ENCODE measurements around the gene BRME1. TPM values are rescaled to one million over a fixed set of nuclear protein-coding genes. Genes with fewer than 3 reads are reported as not detected.
"Not testable (repeated sequence)": the region's sequence is repeated elsewhere in the genome, so short reads cannot be mapped to it uniquely, and the experiment has no call there.

BRME1 gene
- total RNA-seq, 2 donors from 2014 or later = 13.2 to 15.7 TPM

DNA sequence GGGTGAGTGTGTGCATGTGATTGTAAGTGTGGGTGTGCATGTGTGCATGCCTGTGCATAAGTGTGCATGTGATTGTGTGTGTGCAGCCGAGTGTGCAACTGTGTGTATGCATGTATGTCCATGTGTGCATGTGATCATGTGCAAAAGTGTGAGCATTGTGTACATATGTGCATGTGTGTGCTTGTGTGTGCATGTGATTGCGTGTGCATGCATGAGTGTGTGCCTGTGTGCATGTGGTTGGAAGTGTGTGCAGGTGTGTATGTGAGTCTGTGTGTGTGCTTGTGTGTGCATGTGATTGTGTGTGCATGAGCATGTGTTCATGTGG lies 28.8 kb upstream of the BRME1 start:
- H3K4me1 Mint-ChIP-seq (ENCODE audit: low read depth) = peaks cover 7% of the 10 kb centered on the region

DNA sequence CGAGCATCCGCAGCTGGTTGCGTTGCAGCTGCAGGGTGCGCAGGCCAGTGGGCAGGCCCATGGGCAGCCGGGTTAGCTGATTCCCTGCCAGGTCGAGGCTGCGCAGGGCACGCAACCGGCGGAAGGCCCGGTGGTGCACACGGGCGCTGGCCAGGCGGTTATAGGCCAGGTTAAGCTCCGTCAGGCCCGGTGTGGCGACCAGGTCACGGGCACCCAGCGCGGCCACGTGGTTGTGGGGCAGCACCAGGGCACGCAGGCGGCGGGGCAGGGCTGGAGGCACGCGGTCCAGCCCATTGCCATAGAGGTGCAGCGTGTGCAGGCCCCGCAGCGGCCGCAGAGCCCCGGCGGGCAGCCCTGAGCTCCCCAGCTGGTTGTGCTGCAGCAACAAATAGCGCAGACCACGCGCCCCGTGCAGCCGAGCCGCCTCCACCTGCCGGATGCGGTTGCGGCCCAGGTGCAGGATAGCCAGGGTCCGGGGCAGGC lies 27.0 kb upstream of the BRME1 start:
- peaks cover 0 to 2% of the 10 kb centered on the region in 2 donors for H3K36me3 Mint-ChIP-seq (ENCODE audit: insufficient read depth in 2 of 2)

More for the DNA sequence above, 28.8 kb upstream of the BRME1 start:
- peaks cover 7% of the 10 kb centered on the region for H3K27me3 Mint-ChIP-seq (ENCODE audit: low read depth)
- no peak overlapping the region for H3K4me3 Mint-ChIP-seq
- no peaks in the 10 kb centered on the region for H3K9me3 Mint-ChIP-seq
- H3K36me3 Mint-ChIP-seq (ENCODE audit: insufficient read depth in 2 of 2) = no peaks in the 10 kb centered on the region
- no peak overlapping the region for H3K27ac Mint-ChIP-seq
- ATAC-seq (replicated peaks in 1 of 2) = no peak
- no peak for DNase-seq

DNA sequence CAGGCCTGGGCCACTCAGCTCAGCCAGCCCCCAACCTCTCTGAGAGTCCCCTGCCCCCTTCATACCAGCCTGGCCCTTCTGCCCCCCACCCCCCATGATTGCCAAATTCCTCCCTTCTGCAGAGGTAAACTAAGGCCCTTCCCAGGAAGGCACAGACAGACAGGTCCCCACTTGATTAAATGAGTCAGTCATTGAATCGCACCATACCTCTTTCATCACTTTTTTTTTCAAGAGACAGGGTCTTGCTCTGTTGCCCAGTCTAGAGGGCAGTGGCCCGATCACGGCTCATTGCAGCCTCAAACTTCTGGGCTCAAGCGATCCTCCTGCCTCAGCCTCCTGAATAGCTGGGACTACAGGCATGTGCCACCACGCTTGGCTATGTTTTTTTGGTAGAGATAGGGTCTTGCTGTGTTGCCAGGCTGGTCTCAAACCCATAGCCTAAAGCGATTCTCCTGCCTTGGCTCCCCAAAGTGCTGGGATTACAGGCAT lies 26.3 kb upstream of the BRME1 start:
- no peaks in the 10 kb centered on the region for H3K9me3 Mint-ChIP-seq
- peaks cover 1% of the 10 kb centered on the region for H3K27me3 Mint-ChIP-seq (ENCODE audit: low read depth)
- DNase-seq (no peak), ATAC-seq (replicated peaks in 1 of 2) (no peak)
- no peak overlapping the region for H3K27ac Mint-ChIP-seq
- H3K4me3 Mint-ChIP-seq = no peak overlapping the region
- H3K36me3 Mint-ChIP-seq (ENCODE audit: insufficient read depth in 2 of 2) = peaks cover 0 to 2% of the 10 kb centered on the region in 2 donors
- H3K4me1 Mint-ChIP-seq (ENCODE audit: low read depth) = peaks cover 7% of the 10 kb centered on the region

More for the DNA sequence above, 27.0 kb upstream of the BRME1 start:
- H3K9me3 Mint-ChIP-seq = no peaks in the 10 kb centered on the region
- H3K4me1 Mint-ChIP-seq (ENCODE audit: low read depth) = peaks cover 7% of the 10 kb centered on the region
- ATAC-seq (replicated peaks in 1 of 2) = no peak
- H3K4me3 Mint-ChIP-seq = no peak overlapping the region
- no peak for DNase-seq
- peaks cover 7% of the 10 kb centered on the region for H3K27me3 Mint-ChIP-seq (ENCODE audit: low read depth)
- H3K27ac Mint-ChIP-seq = no peak overlapping the region

DNA sequence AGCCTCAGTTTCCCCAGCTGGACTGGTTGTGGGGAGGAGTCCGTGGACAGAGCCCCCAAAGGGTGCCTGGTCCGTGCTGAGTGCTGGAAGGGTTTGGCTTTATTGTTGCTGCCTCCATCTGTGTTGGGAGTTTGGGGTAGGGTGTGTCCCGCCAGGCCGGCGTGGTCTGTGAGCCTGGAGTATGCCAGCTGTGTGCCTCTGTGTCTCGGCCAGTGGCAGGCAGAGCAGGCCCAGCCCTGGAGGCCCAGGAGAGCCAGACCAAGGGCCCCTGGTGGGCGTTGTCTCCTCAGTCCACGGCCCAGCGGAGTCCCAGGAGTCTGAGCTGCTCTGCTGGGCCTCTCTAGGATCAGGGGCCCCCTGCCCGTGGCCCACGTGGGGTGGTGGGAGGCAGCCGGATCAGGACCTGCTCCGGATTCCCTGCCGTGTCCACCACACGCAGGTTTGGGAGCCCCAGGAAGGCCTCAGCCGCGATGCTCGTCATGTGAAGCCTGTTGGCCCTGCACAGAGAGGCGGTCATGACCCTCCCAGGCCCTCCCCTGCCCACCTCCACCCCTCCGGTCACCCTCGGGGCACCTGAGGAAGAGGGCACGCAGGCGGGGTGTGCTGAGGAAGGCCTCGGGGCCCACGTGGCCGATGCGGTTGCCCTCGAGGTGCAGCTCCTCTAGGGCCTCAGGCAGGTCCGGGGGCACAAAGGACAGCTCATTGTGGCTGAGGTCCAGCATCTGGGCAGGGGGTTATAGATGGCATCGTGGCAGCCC lies 25.7 kb upstream of the BRME1 start:
- ATAC-seq (replicated peaks in 1 of 2) (no peak), DNase-seq (no peak)
- H3K27ac Mint-ChIP-seq = no peak overlapping the region
- H3K27me3 Mint-ChIP-seq (ENCODE audit: low read depth) = no peaks in the 10 kb centered on the region
- H3K9me3 Mint-ChIP-seq = no peaks in the 10 kb centered on the region
- peaks cover 0 to 2% of the 10 kb centered on the region in 2 donors for H3K36me3 Mint-ChIP-seq (ENCODE audit: insufficient read depth in 2 of 2)
- H3K4me1 Mint-ChIP-seq (ENCODE audit: low read depth) = peaks cover 7% of the 10 kb centered on the region
- no peak overlapping the region for H3K4me3 Mint-ChIP-seq

DNA sequence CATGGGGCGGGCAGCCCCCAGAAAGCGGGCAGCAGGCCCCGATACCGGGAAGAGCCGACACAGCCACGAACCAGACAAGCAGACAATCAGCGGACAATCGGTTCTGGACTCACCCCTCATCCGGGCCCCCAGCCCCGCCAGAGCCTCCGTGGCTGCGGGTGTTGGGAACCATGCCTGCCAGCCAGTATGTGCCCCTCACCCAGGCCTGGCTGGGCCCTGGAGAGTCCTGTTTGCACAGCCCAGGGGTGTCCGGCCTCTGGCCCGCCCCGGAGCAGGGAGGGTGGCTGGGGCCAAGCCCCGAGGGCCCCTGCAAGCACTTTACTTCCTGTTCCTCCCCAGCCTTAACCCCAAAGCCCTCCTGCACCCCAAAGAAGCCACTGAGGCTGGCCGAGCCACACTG lies 24.5 kb upstream of the BRME1 start:
- no peak for DNase-seq
- Mint-ChIP-seq H3K4me1 (ENCODE audit: low read depth) (peaks cover 7% of the 10 kb centered on the region), H3K4me3 (no peak overlapping the region), H3K27me3 (ENCODE audit: low read depth) (no peaks in the 10 kb centered on the region), H3K9me3 (no peaks in the 10 kb centered on the region), H3K36me3 (ENCODE audit: insufficient read depth in 2 of 2) (peaks cover 2% of the 10 kb centered on the region in 2 donors), H3K27ac (no peak overlapping the region)
- no peak for ATAC-seq (replicated peaks in 1 of 2)

DNA sequence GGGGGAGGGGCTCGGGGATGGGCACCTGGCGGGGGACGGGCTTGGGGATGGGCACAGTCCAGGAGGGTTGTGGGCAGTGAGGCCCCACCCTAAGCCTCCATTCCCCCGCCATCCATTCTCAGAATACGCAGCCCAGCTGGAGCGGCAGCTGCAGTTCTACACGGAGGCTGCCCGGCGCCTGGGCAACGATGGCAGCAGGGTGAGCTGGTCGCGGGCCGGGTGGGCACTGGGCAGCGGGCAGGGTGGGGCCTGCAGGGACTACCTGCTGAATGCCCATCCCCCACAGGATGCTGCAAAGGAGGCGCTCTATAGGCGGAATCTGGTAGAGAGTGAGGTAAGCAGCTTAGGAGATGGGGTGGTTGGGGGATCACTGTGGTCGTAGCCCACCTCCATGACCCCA lies 24.0 kb upstream of the BRME1 start:
- H3K36me3 Mint-ChIP-seq (ENCODE audit: insufficient read depth in 2 of 2) = peaks cover 2 to 3% of the 10 kb centered on the region in 2 donors
- DNase-seq (no peak), ATAC-seq (replicated peaks in 1 of 2) (no peak)
- H3K4me1 Mint-ChIP-seq (ENCODE audit: low read depth) = peaks cover 7% of the 10 kb centered on the region
- no peaks in the 10 kb centered on the region for H3K9me3 Mint-ChIP-seq
- H3K27me3 Mint-ChIP-seq (ENCODE audit: low read depth) = no peaks in the 10 kb centered on the region
- H3K27ac Mint-ChIP-seq = no peak overlapping the region
- no peak overlapping the region for H3K4me3 Mint-ChIP-seq

DNA sequence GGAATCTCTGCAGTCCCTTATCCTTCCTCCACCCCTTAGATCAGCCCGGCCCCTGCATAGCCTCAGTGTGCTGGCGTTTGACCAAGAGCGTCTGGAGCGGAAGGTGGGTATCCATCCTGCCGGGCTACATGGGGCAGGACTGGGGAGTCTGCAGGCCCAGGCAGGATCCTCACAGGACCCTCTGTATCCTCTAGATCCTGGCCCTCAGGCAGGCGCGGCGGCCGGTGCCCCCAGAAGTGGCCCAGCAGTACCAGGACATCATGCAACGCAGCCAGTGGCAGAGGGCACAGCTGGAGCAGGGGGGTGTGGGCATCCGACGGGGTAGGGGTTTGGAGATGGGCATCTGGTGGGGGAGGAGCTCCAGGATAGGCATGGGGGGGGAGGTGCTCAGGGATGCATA lies 23.4 kb upstream of the BRME1 start:
- no peak for DNase-seq
- Mint-ChIP-seq H3K9me3 (no peaks in the 10 kb centered on the region), H3K4me3 (no peak overlapping the region), H3K27me3 (ENCODE audit: low read depth) (no peaks in the 10 kb centered on the region), H3K36me3 (ENCODE audit: insufficient read depth in 2 of 2) (peaks cover 2 to 5% of the 10 kb centered on the region in 2 donors), H3K27ac (no peak overlapping the region), H3K4me1 (ENCODE audit: low read depth) (peaks cover 1% of the 10 kb centered on the region)
- no peak for ATAC-seq (replicated peaks in 1 of 2)

DNA sequence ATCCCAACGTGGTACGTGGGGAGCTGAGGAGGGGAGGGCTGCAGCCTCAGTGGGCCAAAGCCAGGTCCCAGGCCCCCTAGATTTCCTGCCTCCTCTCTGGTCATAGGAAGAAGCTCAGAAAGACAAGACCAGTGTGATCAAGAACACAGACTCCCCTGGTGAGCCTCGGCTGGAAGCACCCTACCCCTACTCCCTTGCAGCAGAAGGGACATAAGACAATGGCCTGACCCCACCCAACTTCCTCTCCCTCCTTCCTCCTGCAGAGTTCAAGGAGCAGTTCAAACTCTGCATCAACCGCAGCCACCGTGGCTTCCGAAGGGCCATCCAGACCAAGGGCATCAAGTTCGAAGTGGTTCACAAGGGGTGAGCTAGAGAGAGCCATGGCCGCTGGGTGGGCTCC lies 20.8 kb upstream of the BRME1 start:
- no peak overlapping the region for H3K4me3 Mint-ChIP-seq
- H3K27ac Mint-ChIP-seq = no peak overlapping the region
- peaks cover 9 to 19% of the 10 kb centered on the region in 2 donors for H3K36me3 Mint-ChIP-seq (ENCODE audit: insufficient read depth in 2 of 2)
- H3K27me3 Mint-ChIP-seq (ENCODE audit: low read depth) = no peaks in the 10 kb centered on the region
- H3K9me3 Mint-ChIP-seq = no peaks in the 10 kb centered on the region
- DNase-seq (no peak), ATAC-seq (replicated peaks in 1 of 2) (no peak)
- H3K4me1 Mint-ChIP-seq (ENCODE audit: low read depth) = no peaks in the 10 kb centered on the region

DNA sequence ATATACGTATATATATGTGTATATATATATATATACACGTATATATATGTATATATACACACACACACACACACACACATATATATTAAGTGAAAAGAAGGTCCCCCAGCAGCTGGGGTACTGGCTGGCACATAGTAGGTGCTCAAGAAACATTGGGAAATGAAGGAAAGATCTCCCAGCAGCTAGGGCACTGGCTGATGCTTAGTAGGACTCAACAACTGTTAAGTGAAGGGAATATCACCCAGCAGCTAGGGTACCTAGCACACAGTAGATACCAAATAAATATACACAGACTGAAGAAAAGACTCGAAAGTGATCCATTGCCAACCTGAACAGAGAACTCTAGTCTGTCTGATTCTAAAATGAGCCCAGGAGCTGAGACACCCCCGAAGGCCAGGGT lies 20.1 kb upstream of the BRME1 start:
- H3K27ac Mint-ChIP-seq = no peak overlapping the region
- no peak for ATAC-seq (replicated peaks in 1 of 2)
- peaks cover 0 to 2% of the 10 kb centered on the region in 2 donors for H3K9me3 Mint-ChIP-seq

DNA sequence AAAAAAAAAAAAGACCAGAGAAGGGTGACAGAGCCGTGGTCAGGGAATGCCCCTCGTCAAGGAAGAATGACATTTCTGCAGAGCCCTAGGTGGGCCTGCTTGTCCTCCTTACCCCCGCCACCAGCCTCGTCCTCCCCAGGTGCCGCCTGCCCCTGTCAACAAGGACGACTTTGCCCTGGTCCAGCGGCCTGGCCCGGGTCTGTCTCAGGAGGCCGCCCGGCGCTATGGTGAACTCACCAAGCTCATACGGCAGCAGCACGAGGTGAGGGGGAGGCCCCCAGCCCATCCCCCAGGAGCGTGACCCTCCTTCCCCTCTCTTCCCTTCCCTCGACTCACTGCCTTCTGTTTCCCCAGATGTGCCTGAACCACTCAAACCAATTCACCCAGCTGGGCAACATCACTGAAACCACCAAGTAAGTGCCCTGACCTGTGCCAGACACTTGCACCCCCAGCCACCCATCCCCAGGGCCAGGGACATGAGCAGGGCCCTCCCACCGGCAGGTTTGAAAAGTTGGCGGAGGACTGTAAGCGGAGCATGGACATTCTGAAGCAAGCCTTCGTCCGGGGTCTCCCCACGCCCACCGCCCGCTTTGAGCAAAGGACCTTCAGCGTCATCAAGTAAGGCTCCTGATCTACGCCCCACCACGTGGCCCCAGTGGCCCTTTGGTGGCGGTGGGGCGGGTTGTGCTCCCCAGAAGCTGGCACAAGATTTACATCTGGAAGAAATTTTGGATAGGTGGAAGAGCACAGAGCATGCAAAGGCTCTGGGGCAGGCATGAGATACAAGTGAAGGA lies 17.5 kb upstream of the BRME1 start:
- Mint-ChIP-seq H3K36me3 (ENCODE audit: insufficient read depth in 2 of 2) (peaks cover 12 to 31% of the 10 kb centered on the region in 2 donors), H3K4me1 (ENCODE audit: low read depth) (peaks cover 4% of the 10 kb centered on the region), H3K27me3 (ENCODE audit: low read depth) (no peaks in the 10 kb centered on the region), H3K27ac (no peak overlapping the region), H3K4me3 (no peak overlapping the region), H3K9me3 (peaks cover 0 to 3% of the 10 kb centered on the region in 2 donors)
- ATAC-seq (replicated peaks in 1 of 2) = no peak
- no peak for DNase-seq

More for the DNA sequence above, 20.1 kb upstream of the BRME1 start:
- Mint-ChIP-seq H3K4me1 (ENCODE audit: low read depth) (peaks cover 3% of the 10 kb centered on the region), H3K36me3 (ENCODE audit: insufficient read depth in 2 of 2) (peaks cover 11 to 24% of the 10 kb centered on the region in 2 donors), H3K4me3 (no peak overlapping the region), H3K27me3 (ENCODE audit: low read depth) (no peaks in the 10 kb centered on the region)
- no peak for DNase-seq

DNA sequence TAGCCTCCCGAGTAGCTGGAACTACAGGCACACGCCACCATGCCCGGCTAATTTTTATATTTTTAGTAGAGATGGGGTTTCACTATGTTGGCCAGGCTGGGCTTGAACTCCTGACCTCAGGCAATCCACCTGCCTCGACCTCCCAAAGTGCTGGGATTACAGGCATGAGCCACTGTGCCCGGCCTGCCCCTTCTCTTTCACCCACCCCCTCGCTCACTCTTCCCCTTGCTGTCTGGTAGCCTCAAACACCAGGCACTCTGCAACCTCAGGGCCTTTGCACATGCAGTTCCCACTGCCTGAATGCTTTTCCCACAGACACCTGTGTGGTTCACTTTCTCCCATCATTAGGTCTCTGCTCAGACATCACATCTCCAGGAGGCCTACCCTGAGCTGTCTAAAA lies 16.2 kb upstream of the BRME1 start:
- H3K4me3 Mint-ChIP-seq; H3K9me3 Mint-ChIP-seq; DNase-seq; H3K27me3 Mint-ChIP-seq (ENCODE audit: low read depth); H3K27ac Mint-ChIP-seq; ATAC-seq (replicated peaks in 1 of 2); H3K4me1 Mint-ChIP-seq (ENCODE audit: low read depth): not testable (repeated sequence)
- H3K36me3 Mint-ChIP-seq (ENCODE audit: insufficient read depth in 2 of 2) = peaks cover 12 to 31% of the 10 kb centered on the region in 2 donors

DNA sequence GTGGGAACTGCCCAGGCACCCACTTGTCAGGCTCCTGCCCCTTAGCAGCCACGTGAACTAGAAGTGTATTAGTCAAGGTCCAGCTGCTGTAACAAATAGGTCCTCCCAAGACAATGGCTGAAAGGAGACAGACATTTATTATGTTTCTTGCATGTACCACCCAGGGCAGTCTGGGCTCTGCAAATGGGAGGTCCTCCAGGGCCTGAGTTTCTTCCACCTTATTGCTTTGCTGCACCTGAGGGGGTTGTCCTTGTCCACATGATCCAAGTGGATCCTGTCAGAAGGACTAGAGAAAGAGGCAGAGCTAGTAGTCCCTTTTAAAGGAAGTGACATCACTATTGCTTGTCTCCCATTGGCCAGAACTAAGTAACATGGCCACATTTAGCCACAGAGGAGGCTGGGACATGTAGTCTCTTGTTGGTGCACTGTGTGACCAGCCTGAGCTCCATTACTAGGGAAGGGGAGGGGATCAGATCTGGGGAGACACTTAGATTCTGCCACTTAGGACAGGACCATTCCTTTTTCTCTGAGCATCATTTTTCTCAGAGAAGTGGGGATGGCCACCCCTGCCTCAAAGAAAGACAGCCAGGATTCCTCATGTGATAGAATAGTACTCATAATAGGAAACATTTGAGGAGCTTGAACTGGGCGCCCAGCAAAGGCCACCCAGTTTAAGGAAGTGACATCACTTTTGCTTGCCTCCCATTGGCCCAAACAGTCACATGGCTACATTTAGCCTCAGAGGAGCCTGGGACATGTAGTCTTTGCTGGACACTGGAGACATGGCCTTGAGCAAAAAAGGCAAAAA lies 15.2 kb upstream of the BRME1 start:
- H3K4me1 Mint-ChIP-seq (ENCODE audit: low read depth) = peaks cover 4% of the 10 kb centered on the region
- peak; percentile 38 to 49 for DNase-seq
- no peaks in the 10 kb centered on the region for H3K27me3 Mint-ChIP-seq (ENCODE audit: low read depth)
- no peak overlapping the region for H3K4me3 Mint-ChIP-seq
- peaks cover 12 to 31% of the 10 kb centered on the region in 2 donors for H3K36me3 Mint-ChIP-seq (ENCODE audit: insufficient read depth in 2 of 2)
- peaks cover 0 to 3% of the 10 kb centered on the region in 2 donors for H3K9me3 Mint-ChIP-seq
- peak; percentile 90 to 91 for ATAC-seq (replicated peaks in 1 of 2)
- no peak overlapping the region for H3K27ac Mint-ChIP-seq

DNA sequence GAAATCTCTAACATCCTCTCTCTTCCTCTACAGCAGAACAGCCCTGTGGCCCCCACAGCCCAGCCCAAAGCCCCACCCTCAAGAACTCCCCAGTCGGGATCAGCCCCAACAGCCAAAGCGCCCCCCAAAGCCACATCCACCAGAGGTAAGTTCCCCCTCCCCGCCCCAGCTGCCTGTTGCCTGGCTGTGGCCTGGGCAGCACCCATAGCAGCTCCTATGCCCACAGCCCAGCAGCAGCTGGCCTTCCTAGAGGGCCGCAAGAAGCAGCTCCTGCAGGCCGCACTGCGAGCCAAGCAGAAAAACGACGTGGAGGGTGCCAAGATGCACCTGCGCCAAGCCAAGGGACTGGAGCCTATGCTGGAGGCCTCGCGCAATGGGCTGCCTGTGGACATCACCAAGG lies 14.6 kb upstream of the BRME1 start:
- H3K4me1 Mint-ChIP-seq (ENCODE audit: low read depth) = peaks cover 4% of the 10 kb centered on the region
- H3K9me3 Mint-ChIP-seq = peaks cover 0 to 3% of the 10 kb centered on the region in 2 donors
- no peaks in the 10 kb centered on the region for H3K27me3 Mint-ChIP-seq (ENCODE audit: low read depth)
- no peak for DNase-seq
- no peak overlapping the region for H3K4me3 Mint-ChIP-seq
- H3K27ac Mint-ChIP-seq = no peak overlapping the region
- no peak for ATAC-seq (replicated peaks in 1 of 2)
- H3K36me3 Mint-ChIP-seq (ENCODE audit: insufficient read depth in 2 of 2) = peaks cover 10 to 31% of the 10 kb centered on the region in 2 donors
